ENCODE results near the gene TSGA10IP. TPM values are rescaled to one million over a fixed set of nuclear protein-coding genes. Genes with fewer than 3 reads are reported as not detected.
"Not testable (repeated sequence)": the region's sequence is repeated elsewhere in the genome, so short reads cannot be mapped to it uniquely, and the experiment has no call there.

TSGA10IP gene
- polyA plus RNA-seq, 1 experiment, result not detected

DNA sequence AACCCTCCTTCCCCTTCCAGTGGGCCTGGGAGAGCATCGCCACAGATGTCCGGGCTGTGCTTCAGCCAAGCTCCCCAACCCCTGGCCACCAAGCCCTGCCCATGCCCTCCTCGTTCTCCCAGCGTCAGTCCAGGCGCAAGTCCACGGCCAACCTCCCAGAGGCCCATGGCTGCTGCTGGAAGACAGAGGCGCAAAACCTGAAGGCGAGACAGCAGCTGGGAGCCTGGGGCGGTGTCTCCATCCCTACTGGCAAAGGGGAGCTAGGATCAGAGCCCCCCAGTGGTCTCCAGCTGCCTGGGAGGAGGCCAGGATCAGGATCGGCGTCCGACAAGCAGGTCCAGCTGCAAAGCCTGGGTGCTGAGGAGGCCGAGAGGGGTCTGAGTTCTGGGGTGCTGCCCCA is 1.9 kb downstream of the TSGA10IP start:
- ChIA-PET CTCF (interaction anchor here (1.2 to 1.3 kb wide), 2 partner anchors 58 to 87 kb away, joined by 3 read pairs; partner anchors contain the start of gene MUS81), POLR2A (interaction anchor here (0.5 kb wide), 1 partner anchor 241 kb away, joined by 5 read pairs; no protein-coding TSS in a partner anchor)
- no peak for DNase-seq (ENCODE audit: low read depth)

DNA sequence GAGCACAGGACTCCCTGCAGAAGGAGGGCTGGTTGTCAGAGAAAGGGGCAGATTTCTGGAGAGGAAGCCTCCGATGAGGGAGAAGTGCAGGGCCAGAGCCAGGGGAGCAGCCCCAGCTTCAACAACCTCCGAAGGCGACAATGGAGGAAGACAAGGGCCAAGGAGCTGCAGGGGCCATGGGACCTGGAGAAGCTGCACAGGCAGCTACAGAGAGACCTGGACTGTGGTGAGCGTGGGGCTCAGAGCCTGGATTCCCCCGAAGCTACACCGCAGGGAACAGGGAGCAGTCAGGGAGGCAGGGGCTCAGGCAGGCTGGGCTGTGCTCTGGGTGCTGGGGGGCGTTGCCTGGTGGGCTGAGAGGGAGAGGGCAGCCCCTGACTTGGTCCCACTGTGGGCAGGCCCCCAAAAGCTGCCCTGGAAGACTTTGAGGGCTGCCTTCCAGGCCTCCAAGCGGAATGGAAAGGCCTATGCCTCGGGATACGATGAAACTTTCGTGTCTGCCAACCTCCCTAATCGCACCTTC is 2.4 kb downstream of the TSGA10IP start:
- CTCF ChIA-PET, result interaction anchor here (0.9 to 1.3 kb wide), 3 partner anchors 59 to 237 kb away, joined by 3 read pairs; partner anchors contain the start of gene MUS81
- Histone ChIP-seq H3K4me3 (ENCODE audit: low read depth, low read length) (no peak overlapping the region), H3K27me3 (ENCODE audit: control insufficient read depth, insufficient read depth, low read length) (no peaks in the 10 kb centered on the region), H3K36me3 (ENCODE audit: control insufficient read depth, insufficient read depth, low read length) (no peaks in the 10 kb centered on the region)
- DNase-seq (ENCODE audit: low read depth), result no peak
- POLR2A ChIA-PET, result interaction anchor here (0.5 kb wide), 1 partner anchor 242 kb away, joined by 5 read pairs; no protein-coding TSS in a partner anchor
- TF ChIP-seq, protein P1, sequence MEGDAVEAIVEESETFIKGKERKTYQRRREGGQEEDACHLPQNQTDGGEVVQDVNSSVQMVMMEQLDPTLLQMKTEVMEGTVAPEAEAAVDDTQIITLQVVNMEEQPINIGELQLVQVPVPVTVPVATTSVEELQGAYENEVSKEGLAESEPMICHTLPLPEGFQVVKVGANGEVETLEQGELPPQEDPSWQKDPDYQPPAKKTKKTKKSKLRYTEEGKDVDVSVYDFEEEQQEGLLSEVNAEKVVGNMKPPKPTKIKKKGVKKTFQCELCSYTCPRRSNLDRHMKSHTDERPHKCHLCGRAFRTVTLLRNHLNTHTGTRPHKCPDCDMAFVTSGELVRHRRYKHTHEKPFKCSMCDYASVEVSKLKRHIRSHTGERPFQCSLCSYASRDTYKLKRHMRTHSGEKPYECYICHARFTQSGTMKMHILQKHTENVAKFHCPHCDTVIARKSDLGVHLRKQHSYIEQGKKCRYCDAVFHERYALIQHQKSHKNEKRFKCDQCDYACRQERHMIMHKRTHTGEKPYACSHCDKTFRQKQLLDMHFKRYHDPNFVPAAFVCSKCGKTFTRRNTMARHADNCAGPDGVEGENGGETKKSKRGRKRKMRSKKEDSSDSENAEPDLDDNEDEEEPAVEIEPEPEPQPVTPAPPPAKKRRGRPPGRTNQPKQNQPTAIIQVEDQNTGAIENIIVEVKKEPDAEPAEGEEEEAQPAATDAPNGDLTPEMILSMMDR (IDR thresholded peaks at IDR 0.05; ENCODE audit: insufficient read depth, low read depth, low read length), result no peak

More for the DNA sequence above, 1.9 kb downstream of the TSGA10IP start:
- H3K4me3 ChIP-seq (ENCODE audit: low read depth, low read length), result no peak overlapping the region
- no peaks in the 10 kb centered on the region for H3K36me3 ChIP-seq (ENCODE audit: control insufficient read depth, insufficient read depth, low read length)
- no peaks in the 10 kb centered on the region for H3K27me3 ChIP-seq (ENCODE audit: control insufficient read depth, insufficient read depth, low read length)
- TF ChIP-seq, protein P1 (IDR thresholded peaks at IDR 0.05; ENCODE audit: insufficient read depth, low read depth, low read length), result no peak

DNA sequence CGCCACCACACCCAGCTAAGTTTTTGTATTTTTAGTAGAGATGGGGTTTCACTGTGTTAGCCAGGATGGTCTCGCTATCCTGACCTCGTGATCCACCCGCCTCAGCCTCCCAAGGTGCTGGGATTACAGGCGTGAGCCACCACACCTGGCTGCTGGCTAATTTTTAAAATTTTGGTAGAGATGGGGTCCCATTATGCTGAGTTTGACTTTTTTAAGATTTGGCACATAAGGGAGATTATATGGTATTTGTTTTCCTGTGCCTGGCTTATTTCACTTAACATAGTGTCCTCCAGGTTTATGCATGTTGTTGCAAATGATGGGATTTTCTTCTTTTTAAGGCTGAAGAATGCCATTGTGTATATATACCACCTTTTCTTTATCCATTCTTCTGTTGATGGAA is 5.4 kb downstream of the TSGA10IP start:
- H3K36me3 ChIP-seq (ENCODE audit: control insufficient read depth, insufficient read depth, low read length); H3K27me3 ChIP-seq (ENCODE audit: control insufficient read depth, insufficient read depth, low read length); POLR2A ChIA-PET; CTCF ChIA-PET; H3K4me3 ChIP-seq (ENCODE audit: low read depth, low read length); DNase-seq (ENCODE audit: low read depth): not testable (repeated sequence)

DNA sequence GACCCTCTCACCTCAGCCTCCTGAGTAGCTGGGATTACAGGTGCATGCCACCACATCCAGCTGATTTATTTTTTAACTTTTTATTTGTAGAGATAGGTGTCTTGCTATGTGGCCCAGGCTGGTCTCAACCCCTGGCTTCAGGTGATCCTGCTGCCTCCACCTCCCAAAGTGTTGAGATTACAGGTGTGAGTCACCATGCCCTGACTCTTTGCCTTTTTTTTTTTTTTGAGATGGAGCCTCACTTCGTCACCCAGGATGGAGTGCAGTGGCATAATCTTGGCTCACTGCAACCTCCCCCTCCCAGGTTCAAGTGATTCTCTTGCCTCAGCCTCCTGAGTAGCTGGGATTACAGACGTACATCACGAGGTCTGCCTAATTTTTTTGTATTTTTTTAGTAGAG is 6.4 kb downstream of the TSGA10IP start:
- CTCF ChIA-PET, result interaction anchor here (1.4 kb wide), 1 partner anchor 31 kb away, joined by 3 read pairs; no protein-coding TSS in a partner anchor
- H3K36me3 ChIP-seq (ENCODE audit: control insufficient read depth, insufficient read depth, low read length); DNase-seq (ENCODE audit: low read depth); H3K4me3 ChIP-seq (ENCODE audit: low read depth, low read length); H3K27me3 ChIP-seq (ENCODE audit: control insufficient read depth, insufficient read depth, low read length); POLR2A ChIA-PET: not testable (repeated sequence)

DNA sequence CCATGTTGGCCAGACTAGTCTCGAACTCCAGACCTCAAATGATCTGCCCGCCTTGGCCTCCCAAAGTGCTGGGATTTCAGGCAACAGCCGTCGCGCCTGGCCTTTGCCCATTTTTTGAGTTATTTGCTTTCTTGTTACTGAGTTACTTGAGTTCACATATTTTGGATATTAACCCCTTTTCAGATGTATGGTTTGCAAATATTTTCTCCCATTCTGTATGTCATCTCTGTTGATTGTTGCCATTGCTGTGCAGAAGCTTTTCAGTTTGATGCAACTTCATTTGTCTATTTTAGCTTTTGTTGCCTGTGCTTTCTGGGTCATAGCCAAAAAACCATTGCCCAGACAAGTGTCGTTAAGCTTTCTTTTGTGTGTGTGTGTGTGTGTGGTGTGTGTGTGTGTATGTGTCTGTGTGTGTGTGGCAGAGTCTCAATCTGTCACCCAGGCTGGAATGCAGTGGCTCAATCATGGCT is 6.8 kb downstream of the TSGA10IP start:
- POLR2A ChIA-PET, result no interaction called here
- CTCF ChIA-PET, result interaction anchor here (0.8 to 1.4 kb wide), 2 partner anchors 10 to 32 kb away, joined by 3 read pairs; no protein-coding TSS in a partner anchor

DNA sequence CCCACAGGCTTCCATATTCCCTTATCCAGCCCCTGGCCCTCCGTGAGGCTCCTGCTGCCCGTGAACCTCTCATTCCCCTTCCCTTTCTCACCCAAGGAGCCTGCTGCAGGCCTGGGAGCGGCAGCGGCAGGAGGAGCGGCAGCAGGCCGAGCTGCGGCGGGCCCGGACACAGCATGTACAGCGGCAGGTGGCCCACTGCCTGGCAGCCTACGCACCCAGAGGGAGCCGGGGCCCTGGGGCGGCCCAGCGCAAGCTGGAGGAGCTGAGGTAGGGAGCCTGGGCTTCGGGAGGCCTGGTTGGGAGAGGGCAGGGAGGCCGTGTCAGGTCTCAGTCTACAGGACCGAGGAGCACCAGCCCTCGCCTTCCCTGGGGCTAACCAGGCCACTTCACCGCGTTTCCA is 8.2 kb downstream of the TSGA10IP start:
- ChIA-PET CTCF (interaction anchor here (0.7 kb wide), 1 partner anchor 9 kb away, joined by 3 read pairs; no protein-coding TSS in a partner anchor), POLR2A (no interaction called here)
- no peaks in the 10 kb centered on the region for H3K36me3 ChIP-seq (ENCODE audit: control insufficient read depth, insufficient read depth, low read length)
- TF ChIP-seq, protein P1 (IDR thresholded peaks at IDR 0.05; ENCODE audit: insufficient read depth, low read depth, low read length), result no peak
- no peak overlapping the region for H3K4me3 ChIP-seq (ENCODE audit: low read depth, low read length)
- H3K27me3 ChIP-seq (ENCODE audit: control insufficient read depth, insufficient read depth, low read length), result 0 out of 2 replicates have a peak, but pooled peaks cover 2% of the 10 kb centered on the region
- DNase-seq (ENCODE audit: low read depth), result no peak

More for the DNA sequence above, 6.8 kb downstream of the TSGA10IP start:
- TF ChIP-seq, protein P1 (IDR thresholded peaks at IDR 0.05; ENCODE audit: insufficient read depth, low read depth, low read length), result no peak
- no peaks in the 10 kb centered on the region for H3K36me3 ChIP-seq (ENCODE audit: control insufficient read depth, insufficient read depth, low read length)
- no peak for DNase-seq (ENCODE audit: low read depth)
- H3K4me3 ChIP-seq (ENCODE audit: low read depth, low read length), result no peak overlapping the region
- 0 out of 2 replicates have a peak, but pooled peaks cover 2% of the 10 kb centered on the region for H3K27me3 ChIP-seq (ENCODE audit: control insufficient read depth, insufficient read depth, low read length)
